GM12864 (cell line): ENCODE measurements around the gene ACTA2.

ENCODE experiments used
- DNase-seq: peaks from one replicate; pipeline ENCODE4 v3.0.0-alpha.2; 2011; ENCODE audit warnings: low read depth
- H3K4me3 ChIP-seq: 2 replicates; pipeline ENCODE4 v1.5.1; 2011; ENCODE audit warnings: mild to moderate bottlenecking, low read depth, low read length, control low read depth
- CTCF ChIP-seq: IDR thresholded peaks from 2 replicates; pipeline ENCODE4 v1.5.1; 2011; ENCODE audit warnings: low read depth, mild to moderate bottlenecking, moderate library complexity, low read length, control low read depth, inconsistent platforms; ENCODE audit errors: missing control alignments

ACTA2 gene

GRCh38 chr10:88899886-88900285, 52.7 kb downstream of the ACTA2 start:
- no peak for TF ChIP-seq CTCF
- no peak for DNase-seq
- H3K4me3 ChIP-seq = no peak overlapping the region

DNA sequence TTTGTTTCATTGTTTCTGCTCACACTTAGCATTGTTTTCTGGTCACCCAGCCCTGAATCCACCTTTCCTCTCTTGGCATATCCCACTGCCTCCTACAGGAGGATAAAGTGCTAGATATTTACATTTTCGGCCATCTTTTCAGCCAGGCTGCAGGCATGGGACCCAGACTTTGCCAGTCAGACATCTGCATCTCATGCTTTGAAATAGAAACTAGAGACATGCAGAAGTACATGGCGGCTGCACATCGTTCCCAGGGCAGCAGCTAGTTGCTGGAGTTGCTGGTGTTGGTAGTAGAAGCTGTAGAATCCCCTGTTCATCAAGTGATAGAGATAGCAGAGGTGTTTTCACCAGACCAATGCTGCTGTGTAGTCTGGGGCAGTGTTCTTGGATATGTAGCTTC, 53.8 kb downstream of the ACTA2 start:
- no peak for DNase-seq
- no peak for TF ChIP-seq CTCF
- H3K4me3 ChIP-seq = peak overlapping the region; percentile 25; the same call in 1 of the 2 replicates

GRCh38 chr10:88896994-88897853, 55.3 kb downstream of the ACTA2 start:
- no peak for DNase-seq

DNA sequence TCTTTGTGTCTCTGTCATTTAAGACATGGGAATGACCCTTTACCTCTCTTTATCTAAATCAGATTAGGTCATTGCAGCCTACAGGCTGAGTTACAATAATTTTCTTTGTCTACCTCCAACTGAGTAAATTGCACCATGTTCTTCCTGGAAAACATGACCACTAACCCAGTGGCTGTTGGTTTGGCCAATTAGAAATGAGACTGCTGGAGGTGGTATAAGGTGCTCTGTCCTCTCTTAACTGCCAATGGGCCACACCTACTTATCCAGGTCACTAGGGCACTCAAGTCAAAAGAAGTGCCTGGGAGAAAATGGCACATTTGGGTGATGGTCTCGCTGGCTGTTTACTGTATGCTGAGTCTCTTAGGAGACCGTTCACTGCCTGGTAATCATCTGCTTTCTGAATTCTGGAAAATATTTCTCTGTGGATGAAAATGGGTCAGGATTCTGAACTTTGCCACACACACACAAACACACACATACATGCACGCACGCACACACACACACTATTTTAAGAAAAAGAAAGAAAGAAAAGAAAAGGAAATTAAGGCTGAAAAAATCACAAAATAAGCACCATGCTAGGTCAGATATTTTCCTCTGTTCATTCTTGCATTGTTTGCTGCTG, 56.1 kb downstream of the ACTA2 start:
- TF ChIP-seq CTCF = no peak
- no peak for DNase-seq
- H3K4me3 ChIP-seq = no peak overlapping the region

More at GRCh38 chr10:88896994-88897853, 55.3 kb downstream of the ACTA2 start:
- TF ChIP-seq CTCF = no peak
- no peak overlapping the region for H3K4me3 ChIP-seq

DNA sequence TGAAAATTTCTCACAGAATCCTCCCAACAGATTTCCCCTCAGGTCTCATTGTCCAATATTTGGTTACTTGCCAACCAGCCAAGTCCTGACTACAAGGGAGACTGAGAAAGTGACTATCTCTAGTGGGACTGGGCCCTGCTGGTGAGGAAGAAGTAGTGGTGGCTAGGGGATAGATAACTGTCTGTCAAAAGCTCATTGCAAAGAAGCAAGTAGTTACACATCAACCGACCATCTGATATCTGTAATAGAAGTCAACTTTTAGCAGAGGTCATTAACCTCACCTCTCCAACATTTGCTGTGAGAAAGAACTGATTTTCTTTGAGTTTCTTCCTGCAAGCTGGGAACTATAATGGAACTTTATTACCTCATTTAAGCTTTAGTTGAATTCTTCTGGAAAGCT, 57.3 kb downstream of the ACTA2 start:
- no peak for TF ChIP-seq CTCF
- no peak for DNase-seq
- H3K4me3 ChIP-seq = no peak overlapping the region

DNA sequence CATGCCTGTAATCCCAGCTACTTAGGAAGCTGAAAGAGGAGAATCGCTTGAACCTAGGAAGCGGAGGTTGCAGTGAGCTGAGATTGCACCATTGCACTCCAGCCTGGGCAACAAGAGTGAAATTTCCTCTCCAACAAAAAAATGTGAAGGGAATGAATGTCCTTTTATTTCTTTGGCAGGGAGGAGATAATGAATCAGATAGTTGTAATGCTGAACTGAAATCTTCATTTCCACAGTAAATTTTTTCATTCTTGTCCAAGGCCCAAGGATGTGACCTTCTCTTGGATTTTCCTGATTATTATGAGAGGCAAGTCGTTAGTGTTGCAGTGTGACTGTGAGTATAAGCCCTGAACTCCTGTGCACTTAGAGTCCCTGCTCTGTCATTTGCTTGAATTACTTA, 59.0 kb downstream of the ACTA2 start:
- TF ChIP-seq CTCF = no peak
- H3K4me3 ChIP-seq = no peak overlapping the region
- no peak for DNase-seq
